IPS DF 19.7 (cell line): ENCODE results near the gene ROPN1B.

ENCODE experiments used
- DNase-seq: peaks from one replicate; pipeline ENCODE4 v3.0.0-alpha.2; 2013; ENCODE audit warnings: low read depth, low spot score

ROPN1B gene

DNA sequence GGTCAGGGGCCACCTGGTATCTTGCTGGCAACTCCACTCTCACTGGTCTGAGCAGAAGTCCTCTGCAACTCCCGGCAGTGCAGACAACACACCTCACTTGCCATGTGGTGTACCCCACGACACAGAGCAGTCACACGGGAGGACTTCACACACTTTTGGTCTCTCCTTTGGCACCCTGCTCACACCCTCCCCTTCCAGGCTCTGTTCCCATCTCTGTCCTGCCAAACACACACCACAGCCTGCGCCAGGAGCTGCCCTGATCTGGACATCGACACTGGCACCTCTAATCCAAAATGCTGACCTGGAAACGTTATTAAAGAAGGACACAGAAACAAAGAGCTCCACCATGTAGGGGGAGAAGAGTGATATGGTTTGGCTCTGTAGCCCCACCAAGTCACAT is 57.8 kb downstream of the ROPN1B start:
- DNase-seq: no peak

- DNase-seq: no peak
Observed at GRCh38 chr3:126028096-126028495, 59.1 kb downstream of the ROPN1B start.

DNA sequence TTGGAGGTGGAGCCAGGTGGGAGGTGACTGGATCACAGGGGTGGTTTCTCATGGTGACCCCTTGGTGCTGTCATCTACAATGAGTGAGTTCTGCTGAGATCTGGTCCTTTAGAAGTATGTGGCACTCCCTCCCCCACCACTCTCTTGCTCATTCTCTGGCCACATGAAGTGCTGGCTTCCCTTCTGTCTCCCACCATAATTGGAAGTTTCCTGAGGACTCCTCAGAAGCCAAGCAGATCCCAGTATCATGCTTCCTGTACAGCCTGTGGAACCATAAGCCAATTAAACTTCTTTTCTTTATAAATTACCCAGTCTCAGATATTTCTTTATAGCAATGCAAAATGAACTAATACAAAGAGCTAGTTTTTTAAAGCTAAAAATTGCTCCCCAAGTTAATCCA is 60.3 kb downstream of the ROPN1B start:
- no peak for DNase-seq

GRCh38 chr3:126030455-126030854 is 61.5 kb downstream of the ROPN1B start:
- no peak for DNase-seq

DNA sequence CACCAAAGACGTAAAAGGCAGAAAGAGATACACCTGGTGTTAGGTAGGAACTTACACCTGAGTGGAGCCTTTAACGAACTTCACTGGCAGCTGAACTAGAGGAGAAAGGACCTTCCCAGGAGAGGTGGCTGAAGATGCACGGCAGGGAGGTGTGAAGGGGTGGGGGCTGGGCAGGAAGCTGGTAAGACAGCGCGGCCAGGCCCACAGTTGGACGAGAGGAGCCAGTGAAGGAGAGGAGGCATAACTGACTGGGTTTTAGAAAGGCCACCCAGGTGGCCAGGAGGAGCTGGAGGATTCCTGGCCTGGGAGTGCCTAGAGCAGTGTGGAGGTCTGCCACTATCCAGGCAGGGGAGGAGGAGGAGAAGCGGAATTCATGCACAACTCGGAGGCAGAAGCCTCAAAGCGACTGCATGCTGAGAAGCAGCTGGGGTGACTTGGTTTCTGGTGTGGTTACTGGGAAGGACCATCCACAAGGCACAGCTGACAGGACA is 63.0 kb downstream of the ROPN1B start:
- no peak for DNase-seq
